G401 (cell line): ENCODE data around the gene ZBTB9. TPM values are rescaled to one million over a fixed set of nuclear protein-coding genes. Genes with fewer than 3 reads are reported as not detected.

Source experiments
- DNase-seq: peaks from one replicate; pipeline ENCODE4 v3.0.0-alpha.2; 2015; ENCODE audit warnings: low spot score
- in situ Hi-C: cut with HindIII; loops from 2 replicates; pipeline ENCODE4 v1.10.0; 2016; ENCODE audit warnings: low sequenced_read_pairs, mixed read lengths
- total RNA-seq: library from RNA; depleted of rRNA; stranded (reverse); fragments of >200 nt; shearing (Covaris generic); gene quantifications from 2 replicates; pipeline ENCODE4 v1.2.3, GENCODE V29; 2014; rRNA removed

Gene ZBTB9
- total RNA-seq, result 20.0 and 25.1 TPM in 2 replicates

DNA sequence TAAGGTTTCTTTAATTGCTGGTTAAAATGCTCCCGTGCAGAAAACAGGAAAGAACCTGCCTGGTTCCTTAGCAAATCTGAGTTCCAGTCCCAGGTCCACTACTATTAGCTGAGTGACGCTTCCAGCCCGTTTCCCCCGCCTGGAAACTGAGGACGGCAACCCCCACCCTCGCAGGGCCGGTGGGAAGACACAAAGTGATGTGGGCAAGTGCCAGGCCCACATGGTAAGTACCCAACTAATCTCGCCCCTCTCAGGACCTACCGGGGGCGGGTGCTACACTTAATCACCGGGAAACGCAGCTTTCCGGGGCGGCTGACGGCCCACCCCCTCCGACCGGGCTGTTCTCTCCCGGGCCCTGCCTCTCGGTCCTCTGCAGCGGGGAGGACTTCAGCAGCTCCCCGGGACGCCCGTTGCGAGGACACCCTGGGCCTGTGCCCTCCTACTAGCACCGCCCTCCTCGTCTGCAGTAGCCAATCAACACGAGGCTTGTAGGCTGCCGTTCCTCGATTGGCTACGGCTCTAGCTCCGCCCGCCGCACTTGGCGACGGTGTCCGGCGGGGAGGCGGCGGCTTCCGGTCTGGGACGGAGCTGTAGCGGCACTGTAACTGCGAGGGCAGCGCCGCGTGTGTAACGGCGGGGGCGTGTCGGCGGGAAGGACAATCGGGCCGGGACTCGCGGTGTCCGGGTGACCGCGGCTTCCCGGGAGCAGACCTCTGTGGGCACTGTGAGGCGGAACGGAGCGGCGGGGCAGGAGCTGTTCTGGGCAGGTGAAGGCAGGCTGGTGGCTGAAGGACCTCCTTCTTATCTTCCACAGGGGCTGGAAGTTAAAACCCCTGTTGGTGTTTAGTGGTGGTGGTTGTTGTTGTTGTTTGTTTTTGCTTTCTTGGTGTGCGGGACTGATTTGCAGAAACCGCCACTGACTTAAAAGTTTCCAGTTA is at the start of gene ZBTB9:
ZBTB9 (plus strand) TSS at position 568 of the 938 bp plus-strand sequence. CDS start 525 bp downstream, outside the sequence.
- in situ Hi-C loops, result no loop called here
- peak; percentile 98 for DNase-seq

DNA sequence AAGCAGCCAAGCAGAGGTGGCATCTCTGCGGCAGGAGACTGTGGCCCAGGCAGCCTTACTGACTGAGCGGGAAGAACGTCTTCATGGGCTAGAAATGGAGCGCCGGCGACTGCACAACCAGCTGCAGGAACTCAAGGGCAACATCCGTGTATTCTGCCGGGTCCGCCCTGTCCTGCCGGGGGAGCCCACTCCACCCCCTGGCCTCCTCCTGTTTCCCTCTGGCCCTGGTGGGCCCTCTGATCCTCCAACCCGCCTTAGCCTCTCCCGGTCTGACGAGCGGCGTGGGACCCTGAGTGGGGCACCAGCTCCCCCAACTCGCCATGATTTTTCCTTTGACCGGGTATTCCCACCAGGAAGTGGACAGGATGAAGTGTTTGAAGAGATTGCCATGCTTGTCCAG is 49.5 kb upstream of the ZBTB9 start:
- in situ Hi-C loops, result no loop called here
- DNase-seq, result no peak

GRCh38 chr6:33405386-33405940 is 48.9 kb upstream of the ZBTB9 start:
- in situ Hi-C loops, result no loop called here

GRCh38 chr6:33406126-33406525 is 48.2 kb upstream of the ZBTB9 start:
- no peak for DNase-seq
- in situ Hi-C loops, result no loop called here

More at GRCh38 chr6:33405386-33405940, 48.9 kb upstream of the ZBTB9 start:
- no peak for DNase-seq

- in situ Hi-C loops, result no loop called here
- peak; percentile 38 for DNase-seq
Observed at GRCh38 chr6:33407132-33407718, 47.2 kb upstream of the ZBTB9 start.

GRCh38 chr6:33410050-33410710 is 44.2 kb upstream of the ZBTB9 start:
- peak; percentile 97 for DNase-seq
- in situ Hi-C loops, result no loop called here

- in situ Hi-C loops, result no loop called here
- DNase-seq, result no peak
Observed at GRCh38 chr6:33410711-33411631, 43.4 kb upstream of the ZBTB9 start, which contains the start of gene PHF1. Gene PHF1, plus strand, starts transcription at chr6:33411014. Its CDS starts 1,250 bp downstream, at chr6:33412264.

DNA sequence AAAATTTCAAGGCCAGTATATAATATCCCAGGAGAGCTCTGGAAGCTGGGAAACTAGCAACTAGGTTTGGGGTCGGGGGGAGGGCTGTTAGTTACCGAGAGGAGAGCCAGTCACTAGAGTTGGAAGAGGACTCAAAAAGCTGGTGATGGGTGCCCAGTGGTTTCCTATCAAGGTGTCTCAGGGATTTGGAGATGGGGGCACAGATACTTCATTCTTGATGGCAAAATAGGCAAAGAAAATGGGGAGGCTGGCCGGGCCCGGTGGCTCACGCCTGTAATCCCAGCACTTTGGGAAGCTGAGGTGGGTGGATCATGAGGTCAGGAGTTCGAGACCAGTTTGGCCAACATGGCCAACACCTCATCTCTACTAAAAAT is 42.8 kb upstream of the ZBTB9 start:
- in situ Hi-C loops, result no loop called here
- no peak for DNase-seq

- in situ Hi-C loops, result no loop called here
- DNase-seq, result no peak
Observed at GRCh38 chr6:33412140-33413009, 42.0 kb upstream of the ZBTB9 start.

GRCh38 chr6:33413241-33414120 is 40.9 kb upstream of the ZBTB9 start:
- no peak for DNase-seq
- in situ Hi-C loops, result no loop called here

GRCh38 chr6:33414592-33415271 is 39.6 kb upstream of the ZBTB9 start:
- DNase-seq, result no peak
- in situ Hi-C loops, result no loop called here

DNA sequence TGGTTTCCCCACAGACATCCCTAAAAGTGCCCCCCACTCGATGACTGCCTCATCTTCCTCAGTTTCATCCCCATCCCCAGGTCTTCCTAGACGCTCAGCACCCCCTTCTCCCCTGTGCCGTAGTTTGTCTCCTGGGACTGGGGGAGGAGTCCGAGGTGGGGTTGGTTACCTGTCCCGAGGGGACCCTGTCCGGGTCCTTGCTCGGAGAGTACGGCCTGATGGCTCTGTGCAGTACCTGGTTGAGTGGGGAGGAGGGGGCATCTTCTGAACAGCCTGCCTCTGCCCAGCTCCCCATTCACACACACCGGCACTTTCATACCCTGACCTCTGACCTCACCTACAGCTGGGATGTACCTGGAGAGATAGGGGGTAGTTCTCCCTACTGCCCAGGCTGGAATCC is 38.5 kb upstream of the ZBTB9 start:
- no peak for DNase-seq

DNA sequence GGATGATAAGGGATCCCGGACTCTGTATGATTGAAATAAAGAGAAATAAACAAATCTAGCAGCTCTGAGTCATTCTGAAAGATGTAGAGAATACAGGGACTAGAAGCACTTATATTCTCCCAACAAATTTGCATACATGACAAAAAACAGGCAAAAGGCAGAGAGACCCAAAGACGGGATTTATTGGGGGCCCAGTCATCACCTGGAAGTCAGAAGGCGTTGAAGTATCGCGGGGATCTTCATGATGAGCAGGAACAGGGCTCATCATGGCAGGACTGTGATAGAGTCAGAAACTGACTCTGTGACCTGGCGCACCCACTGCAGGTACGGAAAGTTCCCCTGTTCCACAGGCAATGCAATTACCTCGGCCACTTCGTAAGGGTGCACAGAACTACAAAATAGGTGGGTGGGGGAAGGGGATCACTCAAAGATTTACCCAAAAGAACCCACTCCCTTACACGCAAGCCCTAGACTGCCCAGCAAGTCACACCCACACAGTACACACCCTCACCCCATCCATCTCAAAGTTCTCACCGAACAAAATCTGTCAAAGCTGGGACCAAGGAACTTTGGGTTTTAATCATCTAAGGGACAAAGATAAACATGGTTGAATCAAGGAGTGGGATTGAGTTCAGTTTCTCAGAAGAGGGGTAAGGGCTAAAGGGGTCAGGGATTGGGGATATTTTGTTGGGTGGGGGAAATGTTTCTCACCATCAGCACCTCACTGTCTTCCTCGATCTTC is 37.8 kb upstream of the ZBTB9 start:
- in situ Hi-C loops, result no loop called here
- no peak for DNase-seq

More for the DNA sequence above, 38.5 kb upstream of the ZBTB9 start:
- in situ Hi-C loops, result no loop called here

DNA sequence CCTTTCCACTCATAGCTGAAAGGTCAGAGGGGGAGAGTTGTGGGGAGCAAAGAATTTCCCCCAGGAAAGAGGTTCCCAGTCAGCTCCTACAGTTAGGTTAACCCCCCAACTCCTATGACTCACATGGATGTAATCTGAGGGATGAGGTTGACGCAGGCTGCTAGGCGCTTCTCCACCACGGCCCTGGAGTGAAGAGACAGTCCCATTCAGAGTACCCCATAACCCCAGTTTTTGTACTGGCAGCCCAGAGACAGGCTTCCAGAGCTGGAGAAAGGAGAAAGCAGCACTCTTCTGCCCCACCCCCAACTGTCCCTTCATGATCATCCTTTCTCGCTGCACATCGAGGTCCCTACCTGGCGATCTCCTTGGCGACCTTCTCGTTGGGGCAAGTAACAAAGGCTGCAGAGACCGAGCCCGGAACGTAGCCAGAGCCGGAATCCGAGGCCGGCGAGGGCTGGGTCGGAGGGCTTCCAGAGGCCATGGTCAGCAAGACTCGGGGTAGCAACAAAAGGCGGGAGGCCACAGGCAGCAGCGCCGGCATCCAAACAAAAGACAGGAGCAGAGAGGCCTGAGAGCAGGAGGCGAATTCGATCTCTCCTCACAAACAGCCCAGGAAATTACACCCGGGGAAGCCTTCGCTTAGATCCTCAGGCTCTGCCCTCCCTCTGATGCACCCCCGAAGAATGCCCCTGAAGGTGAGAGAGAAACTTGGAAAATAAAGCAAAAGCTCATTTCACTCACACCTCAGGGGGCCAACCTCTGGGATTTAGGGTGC is 37.1 kb upstream of the ZBTB9 start:
- DNase-seq, result no peak

More for the DNA sequence above, 37.1 kb upstream of the ZBTB9 start:
- in situ Hi-C loops, result no loop called here
